ENCODE data around the gene ZNF423.
A peak's percentile ranks its signal among the peaks of the same experiment; 100 is the strongest.

ZNF423 gene

GRCh38 chr16:49827805-49828438 is 28.0 kb downstream of the ZNF423 start:
- DNase-seq: no peak

- DNase-seq: no peak
Measured at GRCh38 chr16:49826515-49826914, 29.4 kb downstream of the ZNF423 start.

- DNase-seq: no peak
Measured at GRCh38 chr16:49825041-49825440, 30.9 kb downstream of the ZNF423 start.

GRCh38 chr16:49824593-49824992 is 31.3 kb downstream of the ZNF423 start:
- DNase-seq: no peak

- DNase-seq: peak in 4 of 51 donors; percentile 13 to 35 (median 16)
Measured at GRCh38 chr16:49822649-49823370, 33.1 kb downstream of the ZNF423 start.

- peak in 2 of 51 donors; percentile 7 to 24 for DNase-seq
Measured at GRCh38 chr16:49821614-49822282, 34.2 kb downstream of the ZNF423 start.

- DNase-seq: no peak
Measured at GRCh38 chr16:49821156-49821555, 34.8 kb downstream of the ZNF423 start.

GRCh38 chr16:49817754-49818507 is 38.0 kb downstream of the ZNF423 start:
- DNase-seq: no peak

- DNase-seq: no peak
Measured at GRCh38 chr16:49816875-49817274, 39.0 kb downstream of the ZNF423 start.

- DNase-seq: peak in 37 of 51 donors; percentile 17 to 77 (median 57)
Measured at GRCh38 chr16:49811644-49812334, 44.1 kb downstream of the ZNF423 start.

- no peak for DNase-seq
Measured at GRCh38 chr16:49810831-49811230, 45.1 kb downstream of the ZNF423 start.

GRCh38 chr16:49809561-49809960 is 46.4 kb downstream of the ZNF423 start:
- no peak for DNase-seq

- no peak for DNase-seq
Measured at GRCh38 chr16:49809062-49809461, 46.9 kb downstream of the ZNF423 start.

- no peak for DNase-seq
Measured at GRCh38 chr16:49806446-49806845, 49.5 kb downstream of the ZNF423 start.

- no peak for DNase-seq
Measured at GRCh38 chr16:49801290-49801689, 54.6 kb downstream of the ZNF423 start.

GRCh38 chr16:49800876-49801275 is 55.0 kb downstream of the ZNF423 start:
- DNase-seq: peak in 2 of 51 donors; percentile 6 to 17

- DNase-seq: no peak
Measured at GRCh38 chr16:49800441-49800840, 55.5 kb downstream of the ZNF423 start.

- no peak for DNase-seq
Measured at GRCh38 chr16:49799172-49799571, 56.7 kb downstream of the ZNF423 start.

GRCh38 chr16:49795513-49795912 is 60.4 kb downstream of the ZNF423 start:
- no peak for DNase-seq

GRCh38 chr16:49793244-49793643 is 62.7 kb downstream of the ZNF423 start:
- no peak for DNase-seq

GRCh38 chr16:49789616-49790015 is 66.3 kb downstream of the ZNF423 start:
- DNase-seq: no peak

All from hypothalamus (tissue), 51 donors.